ENCODE measurements around the gene FERMT1. TPM values are rescaled to one million over a fixed set of nuclear protein-coding genes. Genes with fewer than 3 reads are reported as not detected.
A peak's percentile ranks its signal among the peaks of the same experiment; 100 is the strongest.

FERMT1 gene
- total and polyA plus RNA-seq, 5 experiments from 2014 or later, result not detected

DNA sequence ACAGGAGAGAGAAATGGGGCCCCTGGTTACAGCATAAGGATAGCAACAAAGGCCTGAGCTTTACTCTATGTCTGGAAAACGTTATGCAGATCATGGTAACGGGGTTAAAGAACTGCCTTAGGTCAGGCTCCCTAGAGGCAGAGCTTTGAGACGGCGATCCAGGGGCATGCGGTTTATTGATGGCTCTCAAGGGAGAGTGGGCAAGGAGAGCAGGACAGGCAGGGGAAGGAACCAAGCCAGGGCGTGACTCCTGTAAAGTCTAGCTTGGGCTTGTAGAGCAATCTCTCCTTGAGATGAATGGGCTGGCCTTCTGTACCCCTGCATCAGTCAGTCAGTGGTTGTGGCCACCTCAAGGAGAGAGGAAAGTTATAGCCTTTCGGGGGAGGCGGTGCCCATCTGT lies 12.5 kb upstream of the FERMT1 start:
- Mint-ChIP-seq H3K27ac (no peak overlapping the region), H3K36me3 (no peaks in the 10 kb centered on the region), H3K4me1 (peaks cover 0 to 1% (median 0%) of the 10 kb centered on the region in 4 donors), H3K9me3 (no peaks in the 10 kb centered on the region), H3K4me3 (no peak overlapping the region), H3K27me3 (peaks cover 14 to 55% (median 36%) of the 10 kb centered on the region in 5 donors)
- no peak for ATAC-seq
- DNase-seq, result no peak
- POLR2A ChIA-PET, result interaction anchor here (0.6 kb wide), 1 partner anchor 62 kb away, joined by 4 read pairs; no protein-coding TSS in a partner anchor

GRCh38 chr20:6134592-6134991 lies 11.8 kb upstream of the FERMT1 start:
- Mint-ChIP-seq H3K27ac (no peak overlapping the region), H3K4me1 (peaks cover 0 to 1% (median 0%) of the 10 kb centered on the region in 4 donors), H3K9me3 (no peaks in the 10 kb centered on the region), H3K36me3 (no peaks in the 10 kb centered on the region), H3K4me3 (no peak overlapping the region), H3K27me3 (peaks cover 14 to 48% (median 34%) of the 10 kb centered on the region in 5 donors)
- ATAC-seq (no peak), DNase-seq (no peak)
- POLR2A ChIA-PET, result no interaction called here

GRCh38 chr20:6130045-6130444 lies 7.2 kb upstream of the FERMT1 start:
- no peaks in the 10 kb centered on the region for H3K9me3 Mint-ChIP-seq
- H3K27me3 Mint-ChIP-seq, result peaks cover 13 to 35% (median 26%) of the 10 kb centered on the region in 5 donors
- ATAC-seq (no peak), DNase-seq (no peak)
- POLR2A ChIA-PET, result no interaction called here
- no peak overlapping the region for H3K27ac Mint-ChIP-seq
- H3K4me1 Mint-ChIP-seq, result no peaks in the 10 kb centered on the region
- no peaks in the 10 kb centered on the region for H3K36me3 Mint-ChIP-seq
- no peak overlapping the region for H3K4me3 Mint-ChIP-seq

DNA sequence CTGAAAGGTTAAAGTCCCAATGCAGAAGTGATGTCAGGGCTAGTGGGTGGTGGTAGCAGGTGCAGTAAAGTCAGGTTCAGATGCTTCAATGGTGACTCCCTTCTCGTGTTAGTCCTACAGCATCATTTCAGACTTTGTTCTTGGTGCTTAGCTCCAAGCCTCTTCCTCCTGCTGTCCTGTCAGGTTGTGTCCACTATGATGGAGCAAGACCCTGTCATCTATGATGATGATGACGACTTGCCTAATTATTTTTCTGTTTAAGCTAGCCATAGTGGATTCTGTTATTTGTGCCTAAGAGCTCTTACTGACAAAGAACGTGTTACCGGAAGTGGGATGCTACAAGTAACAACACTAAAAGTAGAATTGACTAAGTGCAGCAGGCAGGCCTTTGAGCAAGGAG lies 5.0 kb upstream of the FERMT1 start:
- Mint-ChIP-seq H3K4me1 (peaks cover 0 to 7% (median 4%) of the 10 kb centered on the region in 4 donors), H3K27me3 (peaks cover 12 to 42% (median 29%) of the 10 kb centered on the region in 5 donors), H3K36me3 (no peaks in the 10 kb centered on the region), H3K27ac (no peak overlapping the region), H3K9me3 (no peaks in the 10 kb centered on the region), H3K4me3 (no peak overlapping the region)
- DNase-seq (no peak), ATAC-seq (no peak)
- POLR2A ChIA-PET, result no interaction called here

GRCh38 chr20:6126846-6127245 lies 4.0 kb upstream of the FERMT1 start:
- DNase-seq (no peak), ATAC-seq (no peak)
- H3K4me1 Mint-ChIP-seq, result peaks cover 2 to 12% (median 9%) of the 10 kb centered on the region in 4 donors
- POLR2A ChIA-PET, result no interaction called here
- H3K9me3 Mint-ChIP-seq, result no peaks in the 10 kb centered on the region
- peaks cover 11 to 44% (median 35%) of the 10 kb centered on the region in 5 donors for H3K27me3 Mint-ChIP-seq
- no peak overlapping the region for H3K27ac Mint-ChIP-seq
- H3K36me3 Mint-ChIP-seq, result no peaks in the 10 kb centered on the region
- H3K4me3 Mint-ChIP-seq, result no peak overlapping the region

DNA sequence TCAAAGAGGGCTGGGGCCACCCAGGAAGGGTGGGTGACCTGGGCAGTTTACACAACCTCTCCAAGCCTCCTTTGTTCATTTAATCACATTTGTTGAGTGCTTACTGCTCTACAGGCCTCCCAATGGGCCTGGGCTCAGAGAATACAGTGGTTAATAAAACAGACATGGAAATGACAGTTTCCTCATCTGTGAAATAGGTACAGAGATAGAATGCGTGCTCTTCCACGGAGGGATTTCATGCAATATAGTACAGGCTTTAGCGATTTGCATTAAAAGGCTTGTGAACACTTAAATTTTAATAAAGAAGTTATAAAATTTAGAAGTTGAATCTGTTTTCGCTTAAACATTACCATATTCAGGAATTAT lies 802 bp upstream of the FERMT1 start:
- POLR2A ChIA-PET, result no interaction called here
- Mint-ChIP-seq H3K27ac (peak overlapping the region in 1 of 10 donors; percentile 31), H3K36me3 (no peaks in the 10 kb centered on the region), H3K4me3 (peak overlapping the region in 6 of 10 donors; percentile 12 to 73 (median 50)), H3K27me3 (peaks cover 18 to 58% (median 48%) of the 10 kb centered on the region in 5 donors), H3K4me1 (peaks cover 2 to 12% (median 9%) of the 10 kb centered on the region in 4 donors), H3K9me3 (no peaks in the 10 kb centered on the region)
- no peak for ATAC-seq
- DNase-seq, result no peak

GRCh38 chr20:6122111-6122872 lies 538 bp downstream of the FERMT1 start:
- Mint-ChIP-seq H3K27ac (no peak overlapping the region), H3K4me1 (peaks cover 2 to 12% (median 9%) of the 10 kb centered on the region in 4 donors), H3K27me3 (peaks cover 21 to 58% (median 47%) of the 10 kb centered on the region in 5 donors), H3K9me3 (no peaks in the 10 kb centered on the region), H3K4me3 (peak overlapping the region; percentile 4 to 61 (median 47)), H3K36me3 (no peaks in the 10 kb centered on the region)
- POLR2A ChIA-PET, result no interaction called here
- DNase-seq (no peak), ATAC-seq (no peak)

DNA sequence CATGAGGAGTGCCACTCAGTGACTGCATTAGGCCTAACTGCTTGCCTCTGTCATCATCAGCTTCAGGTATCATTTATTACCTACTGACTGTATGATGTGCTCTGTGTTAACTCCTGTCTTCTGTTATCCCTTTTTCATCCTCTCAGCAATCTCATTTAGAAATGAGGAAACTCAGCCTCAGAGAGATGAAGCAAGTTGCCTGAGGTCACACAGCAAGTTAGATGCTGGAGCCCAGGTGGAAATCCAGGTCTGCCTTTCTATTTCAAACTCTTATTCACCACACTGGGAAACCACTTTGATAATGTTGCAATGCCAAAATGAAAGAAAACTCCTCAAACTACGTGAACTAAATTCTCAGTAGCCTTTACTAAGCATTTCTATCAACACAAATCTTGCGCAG lies 1.3 kb downstream of the FERMT1 start:
- H3K27ac Mint-ChIP-seq, result no peak overlapping the region
- peaks cover 0 to 3% (median 0%) of the 10 kb centered on the region in 9 donors for H3K9me3 Mint-ChIP-seq
- peak overlapping the region in 1 of 10 donors; percentile 15 for H3K4me3 Mint-ChIP-seq
- H3K4me1 Mint-ChIP-seq, result peaks cover 2 to 12% (median 9%) of the 10 kb centered on the region in 4 donors
- H3K36me3 Mint-ChIP-seq, result no peaks in the 10 kb centered on the region
- DNase-seq (no peak), ATAC-seq (no peak)
- peaks cover 21 to 58% (median 44%) of the 10 kb centered on the region in 5 donors for H3K27me3 Mint-ChIP-seq
- POLR2A ChIA-PET, result no interaction called here

DNA sequence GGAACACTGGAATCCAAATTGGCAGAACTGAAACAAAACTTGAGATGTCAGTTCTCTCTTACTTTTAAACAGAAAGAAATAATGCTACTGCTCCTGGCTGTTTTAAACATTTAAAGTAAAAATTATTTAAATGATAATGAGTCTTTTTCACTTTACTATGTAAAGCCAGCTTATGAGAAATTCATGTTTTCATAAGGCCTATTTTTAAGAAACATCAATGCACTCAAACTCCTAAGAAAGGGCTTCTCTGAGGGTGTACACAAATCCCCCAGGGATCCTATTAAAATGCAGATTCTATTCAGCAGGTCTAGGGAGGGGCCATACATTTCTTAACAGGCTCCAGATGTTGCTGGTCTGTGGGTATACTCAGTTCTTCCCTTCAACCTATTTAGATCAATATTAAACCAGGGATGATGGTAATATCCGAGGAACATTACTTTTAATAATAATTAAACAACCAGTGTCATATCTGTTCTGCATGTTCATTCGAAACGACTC lies 2.3 kb downstream of the FERMT1 start:
- peaks cover 20 to 53% (median 41%) of the 10 kb centered on the region in 5 donors for H3K27me3 Mint-ChIP-seq
- H3K9me3 Mint-ChIP-seq, result peaks cover 0 to 3% (median 0%) of the 10 kb centered on the region in 9 donors

GRCh38 chr20:6116758-6117157 lies 6.1 kb downstream of the FERMT1 start:
- H3K9me3 Mint-ChIP-seq, result peaks cover 5 to 35% (median 18%) of the 10 kb centered on the region in 9 donors
- POLR2A ChIA-PET, result no interaction called here
- peaks cover 15 to 47% (median 19%) of the 10 kb centered on the region in 5 donors for H3K27me3 Mint-ChIP-seq
- H3K27ac Mint-ChIP-seq, result no peak overlapping the region
- no peak for DNase-seq
- H3K4me1 Mint-ChIP-seq, result no peaks in the 10 kb centered on the region
- no peak overlapping the region for H3K4me3 Mint-ChIP-seq
- H3K36me3 Mint-ChIP-seq, result peaks cover 0 to 17% (median 7%) of the 10 kb centered on the region in 3 donors
- no peak for ATAC-seq

More for the DNA sequence above, 2.3 kb downstream of the FERMT1 start:
- peaks cover 2 to 12% (median 9%) of the 10 kb centered on the region in 4 donors for H3K4me1 Mint-ChIP-seq
- ATAC-seq, result no peak
- no peak overlapping the region for H3K4me3 Mint-ChIP-seq
- no peak overlapping the region for H3K27ac Mint-ChIP-seq
- POLR2A ChIA-PET, result no interaction called here
- DNase-seq, result no peak
- no peaks in the 10 kb centered on the region for H3K36me3 Mint-ChIP-seq

GRCh38 chr20:6115221-6115895 lies 7.5 kb downstream of the FERMT1 start:
- H3K36me3 Mint-ChIP-seq, result peaks cover 0 to 17% (median 7%) of the 10 kb centered on the region in 3 donors
- H3K4me1 Mint-ChIP-seq, result no peaks in the 10 kb centered on the region
- H3K9me3 Mint-ChIP-seq, result peaks cover 5 to 35% (median 19%) of the 10 kb centered on the region in 9 donors
- H3K4me3 Mint-ChIP-seq, result no peak overlapping the region
- DNase-seq (no peak), ATAC-seq (no peak)
- H3K27ac Mint-ChIP-seq, result no peak overlapping the region
- POLR2A ChIA-PET, result no interaction called here
- H3K27me3 Mint-ChIP-seq, result peaks cover 9 to 33% (median 13%) of the 10 kb centered on the region in 5 donors

DNA sequence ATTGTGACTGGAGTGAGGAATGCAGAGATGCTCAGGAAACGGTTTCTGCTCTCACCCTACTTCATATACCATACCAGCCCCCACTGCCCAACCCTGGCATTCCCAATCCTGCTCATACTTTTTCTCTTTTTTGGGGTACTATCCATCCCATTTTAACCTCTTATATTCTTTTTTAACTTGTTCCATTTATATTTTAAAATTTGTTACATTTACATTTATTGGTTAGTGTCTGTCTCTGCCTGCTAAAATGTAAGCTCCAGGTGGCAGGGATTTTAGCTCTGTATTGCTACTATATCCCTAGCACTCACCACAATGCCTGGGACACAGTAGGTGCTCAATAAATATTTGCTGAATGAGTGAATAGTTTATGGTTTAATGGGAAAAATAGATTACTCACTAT lies 8.1 kb downstream of the FERMT1 start:
- Mint-ChIP-seq H3K9me3 (peaks cover 5 to 35% (median 19%) of the 10 kb centered on the region in 9 donors), H3K36me3 (peaks cover 0 to 17% (median 7%) of the 10 kb centered on the region in 3 donors), H3K4me3 (no peak overlapping the region), H3K27ac (no peak overlapping the region), H3K27me3 (peaks cover 9 to 27% (median 14%) of the 10 kb centered on the region in 5 donors), H3K4me1 (no peaks in the 10 kb centered on the region)
- POLR2A ChIA-PET, result no interaction called here
- DNase-seq (no peak), ATAC-seq (no peak)

DNA sequence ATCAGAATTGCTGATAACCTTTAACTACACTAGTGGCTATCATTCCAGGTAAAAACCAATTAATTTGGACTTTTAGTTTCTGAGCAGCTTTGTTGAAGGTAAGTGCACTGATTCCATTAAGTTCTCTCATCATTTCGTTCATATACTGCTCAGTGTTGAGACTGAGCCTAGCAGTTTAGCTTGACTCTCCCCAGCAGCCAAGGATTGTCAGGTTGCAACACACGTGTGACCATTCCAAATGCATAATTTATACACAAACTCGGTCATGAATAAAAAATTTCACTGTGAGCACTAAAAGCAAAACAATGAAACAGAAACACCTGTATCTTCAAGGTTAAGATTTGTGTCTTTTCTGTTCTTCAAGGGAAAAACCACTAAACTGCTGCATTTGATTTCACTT lies 8.9 kb downstream of the FERMT1 start:
- no peaks in the 10 kb centered on the region for H3K4me1 Mint-ChIP-seq
- no peak overlapping the region for H3K4me3 Mint-ChIP-seq
- no peak overlapping the region for H3K27ac Mint-ChIP-seq
- peaks cover 0 to 17% (median 7%) of the 10 kb centered on the region in 3 donors for H3K36me3 Mint-ChIP-seq
- H3K27me3 Mint-ChIP-seq, result peaks cover 6 to 19% (median 8%) of the 10 kb centered on the region in 5 donors
- H3K9me3 Mint-ChIP-seq, result peaks cover 5 to 35% (median 19%) of the 10 kb centered on the region in 9 donors
- POLR2A ChIA-PET, result no interaction called here
- ATAC-seq (no peak), DNase-seq (no peak)

Measured in naive thymus-derived CD8-positive, alpha-beta T cell (primary cell).